BJ (cell line): ENCODE results near the gene THTPA. TPM values are rescaled to one million over a fixed set of nuclear protein-coding genes. Genes with fewer than 3 reads are reported as not detected.

Source experiments
- CTCF ChIA-PET: fragments of 350-600 bp; formaldehyde crosslinking; extraction: SDS; loops from one replicate; lab custom pipeline; 2021; ENCODE audit warnings: antibody characterized with exemption, inconsistent platforms; lab: Yijun Ruan, JAX
- POLR2A ChIA-PET: fragments of 300-600 bp; sonication (Branson Sonifier 250); formaldehyde crosslinking; extraction: SDS; loops from one replicate; lab custom pipeline; 2021; ENCODE audit warnings: antibody characterized with exemption; lab: Charles Lee
- DNase-seq: peaks from one replicate; pipeline ENCODE4 v3.0.0-alpha.2; 2011; ENCODE audit warnings: low read depth
- H3K27me3 ChIP-seq: 2 replicates; pipeline ENCODE4 v1.6.0; 2011; ENCODE audit warnings: low read length; ENCODE audit not compliant: control insufficient read depth, insufficient read depth
- H3K36me3 ChIP-seq: 2 replicates; pipeline ENCODE4 v1.5.1; 2011; ENCODE audit warnings: low read length; ENCODE audit not compliant: control insufficient read depth, insufficient read depth
- H3K4me3 ChIP-seq: 2 replicates; pipeline ENCODE4 v1.5.1; 2011; ENCODE audit warnings: low read depth, mild to moderate bottlenecking, control low read depth, low read length
- CTCF ChIP-seq: IDR thresholded peaks from 2 replicates; pipeline ENCODE4 v1.5.1; 2011; ENCODE audit warnings: low read depth, mild to moderate bottlenecking, control low read depth, inconsistent platforms, low read length, moderate library complexity; ENCODE audit not compliant: insufficient read depth
- polyA plus RNA-seq: library from polyadenylated mRNA; depleted of rRNA; stranded (reverse); fragments of >200 nt; gene quantifications from 2 replicates; pipeline ENCODE4 v1.2.3, GENCODE V29; 2011

THTPA gene
- polyA plus RNA-seq, 1 experiment = 14.2 TPM

- DNase-seq = no peak
- ChIA-PET CTCF (interaction anchor here (0.6 to 2.2 kb wide), 2 partner anchors 15 kb away, joined by 3 to 11 read pairs; no protein-coding TSS in a partner anchor), POLR2A (interaction anchor here (0.6 kb wide), 1 partner anchor 887 kb away, joined by 3 read pairs; no protein-coding TSS in a partner anchor)
- no peak for TF ChIP-seq CTCF
- no peaks in the 10 kb centered on the region for H3K36me3 ChIP-seq
- H3K27me3 ChIP-seq = no peaks in the 10 kb centered on the region
- no peak overlapping the region for H3K4me3 ChIP-seq
Observed at GRCh38 chr14:23544511-23545447, 11.3 kb upstream of the THTPA start.

GRCh38 chr14:23545740-23546365, 10.2 kb upstream of the THTPA start:
- no peak for DNase-seq
- CTCF ChIA-PET = interaction anchor here (1.0 to 2.2 kb wide), 3 partner anchors 14 to 68 kb away, joined by 3 to 11 read pairs (median 4); no protein-coding TSS in a partner anchor

GRCh38 chr14:23546450-23547035, 9.5 kb upstream of the THTPA start:
- ChIA-PET CTCF (interaction anchor here (1.0 to 2.2 kb wide), 3 partner anchors 13 to 68 kb away, joined by 3 to 11 read pairs (median 4); no protein-coding TSS in a partner anchor), POLR2A (no interaction called here)
- Histone ChIP-seq H3K36me3 (no peaks in the 10 kb centered on the region), H3K27me3 (peaks cover 2% of the 10 kb centered on the region; the same call in 1 of the 2 replicates), H3K4me3 (no peak overlapping the region)
- no peak for TF ChIP-seq CTCF
- no peak for DNase-seq

More at GRCh38 chr14:23545740-23546365, 10.2 kb upstream of the THTPA start:
- no peak for TF ChIP-seq CTCF
- H3K4me3 ChIP-seq = no peak overlapping the region
- H3K36me3 ChIP-seq = no peaks in the 10 kb centered on the region
- H3K27me3 ChIP-seq = peaks cover 2% of the 10 kb centered on the region; the same call in 1 of the 2 replicates
- POLR2A ChIA-PET = no interaction called here

GRCh38 chr14:23547924-23548323, 8.1 kb upstream of the THTPA start:
- no peak for DNase-seq
- H3K4me3 ChIP-seq = no peak overlapping the region
- H3K36me3 ChIP-seq = no peaks in the 10 kb centered on the region
- no peak for TF ChIP-seq CTCF
- CTCF ChIA-PET = interaction anchor here (1.2 to 3.3 kb wide), 4 partner anchors 8 to 70 kb away, joined by 3 to 23 read pairs (median 10); no protein-coding TSS in a partner anchor
- peaks cover 2% of the 10 kb centered on the region; the same call in 1 of the 2 replicates for H3K27me3 ChIP-seq
- POLR2A ChIA-PET = interaction anchor here (0.5 kb wide), 1 partner anchor 199 kb away, joined by 4 read pairs; no protein-coding TSS in a partner anchor
